Nucleus accumbens (tissue), 56 donors: ENCODE results near the gene YBEY.
A peak's percentile ranks its signal among the peaks of the same experiment; 100 is the strongest.

Experiments
- DNase-seq, 56 donors: peaks; one replicate each; lab custom pipeline; 2025; lab: John Stamatoyannopoulos, UW

Gene YBEY

DNA sequence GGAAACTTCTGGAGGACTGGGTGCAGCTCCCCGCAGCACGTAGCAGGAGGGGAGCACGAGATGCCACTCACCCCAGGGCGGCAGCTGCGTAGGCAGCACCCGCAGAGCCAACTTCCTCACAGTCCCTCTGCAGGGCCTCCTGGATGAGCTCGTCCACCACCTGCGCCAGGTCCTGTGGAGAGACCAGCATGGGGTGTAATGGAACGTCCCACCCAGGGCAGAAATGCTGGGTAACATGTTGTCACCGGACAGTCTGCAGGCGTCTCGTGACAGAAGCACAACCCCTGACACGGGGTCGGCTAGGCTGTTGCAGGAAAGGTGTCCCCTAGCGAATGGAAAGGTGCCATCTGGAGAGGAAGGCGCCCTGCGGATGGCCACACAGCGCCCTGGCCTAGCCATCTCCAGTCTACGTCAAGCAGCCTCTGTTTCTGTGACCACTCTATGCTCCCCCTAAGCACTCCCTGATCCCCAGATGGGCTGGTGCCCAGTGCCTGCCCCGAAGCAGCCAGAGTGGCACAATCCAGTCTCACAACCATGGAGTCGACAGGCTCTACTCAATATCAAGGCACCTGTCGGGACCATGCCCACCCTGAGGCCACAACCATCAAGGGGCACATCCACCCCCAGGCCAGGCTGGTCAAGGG, 22.0 kb upstream of the YBEY start:
- no peak for DNase-seq

DNA sequence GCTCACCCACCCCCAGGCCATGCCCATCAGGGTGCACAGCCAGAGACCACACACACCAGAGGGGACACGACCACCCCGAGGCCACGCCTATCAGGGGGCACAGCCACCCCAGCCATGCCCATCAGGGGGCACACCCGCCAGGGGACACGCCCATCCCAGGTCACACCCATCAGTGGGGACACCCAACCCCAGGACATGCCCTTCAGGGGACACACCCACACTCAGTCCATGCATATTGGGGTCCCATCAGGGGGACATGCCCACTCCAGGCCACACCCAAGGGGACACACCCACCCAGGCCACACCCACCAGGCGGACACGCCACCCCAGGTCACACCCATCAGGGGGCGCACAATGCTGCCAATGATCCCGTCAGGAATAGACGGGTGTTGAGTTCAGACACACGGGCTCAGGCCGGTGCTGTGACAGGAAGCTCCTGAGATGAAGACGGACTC, 21.4 kb upstream of the YBEY start:
- no peak for DNase-seq

DNA sequence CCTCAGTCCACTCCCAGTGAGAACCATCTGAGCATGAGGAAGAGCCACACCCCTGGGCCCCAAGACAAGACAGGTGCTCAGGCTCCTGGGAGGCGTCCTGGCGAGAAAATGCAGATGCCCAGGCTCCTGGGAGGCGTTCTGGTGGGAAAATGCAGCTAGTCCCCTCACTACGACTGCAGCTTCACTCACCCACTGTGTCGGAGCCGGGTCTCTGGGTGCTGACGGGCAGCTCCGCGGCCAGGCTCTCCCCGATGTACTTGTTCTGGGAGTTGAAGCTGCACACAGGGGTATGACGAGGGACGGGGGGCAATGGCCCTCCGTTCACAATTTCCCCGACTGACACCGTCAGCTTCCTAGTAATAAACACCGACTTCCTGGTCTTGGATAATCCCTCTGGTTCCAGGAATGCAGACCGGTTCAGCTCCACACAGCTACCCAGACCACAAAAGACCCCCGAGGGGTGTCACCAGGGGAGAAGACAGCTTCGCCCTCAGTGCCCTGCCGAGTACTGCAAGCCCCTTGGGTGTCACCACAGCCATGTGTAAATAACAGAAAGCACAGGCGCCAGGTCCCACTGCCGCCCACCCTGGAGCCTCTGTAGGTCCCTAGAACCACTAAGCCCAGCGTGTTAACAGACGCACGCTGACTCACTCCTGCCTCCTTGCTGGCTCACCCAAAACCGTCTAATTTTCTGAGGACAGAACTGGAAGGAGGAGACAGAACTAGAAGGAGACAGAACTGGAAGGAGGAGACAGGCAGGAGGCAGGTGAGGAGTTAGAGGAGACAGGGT, 20.2 kb upstream of the YBEY start:
- DNase-seq: no peak

DNA sequence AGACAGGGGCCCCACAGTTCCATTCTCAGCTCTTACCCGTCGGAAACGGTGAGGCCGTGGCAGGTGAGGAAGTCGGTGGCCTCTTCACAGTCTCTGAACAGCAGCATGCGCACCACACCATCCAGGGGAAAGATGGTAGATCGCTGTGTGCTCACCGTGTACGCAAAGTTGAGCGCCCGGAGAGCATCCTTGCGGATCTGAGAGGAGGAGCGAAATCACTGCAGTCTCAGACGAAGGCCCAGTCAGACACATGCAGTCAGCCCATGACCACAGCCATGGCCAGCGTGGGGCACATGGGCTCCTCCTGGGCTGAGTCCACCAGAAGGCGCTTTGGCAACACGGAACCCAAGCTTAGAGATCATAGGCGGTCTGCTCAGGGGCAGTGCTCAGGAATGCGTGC, 19.2 kb upstream of the YBEY start:
- DNase-seq: no peak

DNA sequence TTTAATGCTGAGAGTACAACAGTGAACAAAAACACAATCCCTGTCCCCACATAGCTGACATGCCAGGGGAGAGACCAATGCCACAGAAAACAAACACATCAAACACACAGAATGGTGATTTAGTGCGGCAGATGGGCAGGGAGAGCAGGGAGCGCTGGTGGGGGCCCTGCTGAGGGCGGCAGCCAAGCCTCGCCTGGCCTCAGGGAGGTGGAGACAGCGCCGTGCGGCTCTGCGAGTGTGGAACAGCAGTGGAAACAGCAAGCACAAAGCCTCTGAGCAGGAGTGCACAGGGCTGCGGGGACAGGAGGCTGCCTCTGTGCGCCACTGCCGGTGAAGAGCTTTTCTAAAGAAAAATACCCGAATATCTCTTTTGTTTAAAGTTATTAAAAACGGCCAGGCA, 17.8 kb upstream of the YBEY start:
- no peak for DNase-seq

DNA sequence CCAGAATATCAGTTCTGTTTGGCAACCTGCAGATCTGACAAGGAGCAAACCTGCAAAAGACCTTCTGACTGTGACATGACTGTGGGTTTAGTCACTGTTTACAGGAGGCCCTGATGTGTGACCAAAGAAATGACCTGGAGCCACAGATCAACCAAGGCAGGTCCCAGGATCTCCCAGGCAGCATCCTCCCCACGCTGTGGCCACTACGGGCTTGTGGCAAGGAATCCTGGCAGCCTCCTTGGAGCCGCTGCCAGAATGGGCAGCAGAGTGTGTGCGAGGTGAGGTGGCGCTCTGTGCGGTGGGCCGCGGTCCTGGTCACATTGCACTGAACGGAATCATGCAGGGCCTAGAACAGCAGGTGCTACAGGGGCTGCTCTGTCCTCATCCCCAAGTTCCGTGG, 16.7 kb upstream of the YBEY start:
- DNase-seq: no peak

DNA sequence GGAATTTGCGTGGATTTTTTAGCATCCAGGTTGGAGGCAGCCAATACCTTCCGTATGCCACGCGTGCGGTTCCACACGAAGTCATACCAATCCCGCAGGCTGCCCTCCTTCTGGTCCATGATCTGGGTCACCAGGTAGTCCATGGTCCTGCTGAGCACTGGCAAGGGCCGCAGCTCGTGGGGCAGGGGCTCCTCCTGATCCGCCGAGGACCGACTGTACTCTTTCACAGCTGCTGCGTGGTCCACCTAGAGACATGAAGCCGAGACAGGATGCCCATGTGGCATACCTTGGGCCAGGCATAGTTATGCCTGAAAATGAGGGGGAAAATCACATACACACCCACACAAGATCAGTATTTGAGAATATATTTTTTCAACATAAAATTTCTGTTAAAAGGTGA, 12.8 kb upstream of the YBEY start:
- DNase-seq: no peak

DNA sequence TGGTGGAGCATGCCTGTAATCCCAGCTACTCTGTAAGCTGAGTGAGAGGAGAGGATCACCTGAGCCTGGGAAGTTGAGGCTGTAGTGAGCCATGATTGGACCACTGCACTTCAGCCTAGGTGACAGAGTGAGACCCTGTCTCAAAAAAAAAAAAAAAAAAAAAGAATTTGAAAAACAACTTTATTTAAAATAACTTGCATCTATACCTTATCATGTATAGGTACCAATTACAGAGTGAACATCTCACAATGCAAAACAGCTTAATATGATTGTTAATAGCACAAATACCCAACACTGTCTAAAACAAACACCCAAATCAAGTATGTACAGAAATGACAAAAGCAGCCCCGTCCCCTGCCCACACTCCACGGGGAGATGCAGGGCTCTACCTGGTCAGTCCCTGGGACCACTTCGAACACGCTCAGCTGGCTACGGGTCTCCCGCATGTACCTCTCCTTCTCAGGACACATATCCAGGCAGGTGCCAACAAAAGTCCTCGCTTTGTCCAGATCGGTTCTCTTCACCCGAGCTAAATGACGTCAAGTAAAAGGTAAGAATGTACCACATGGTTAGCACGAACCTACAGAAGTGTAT, 11.2 kb upstream of the YBEY start:
- no peak for DNase-seq

DNA sequence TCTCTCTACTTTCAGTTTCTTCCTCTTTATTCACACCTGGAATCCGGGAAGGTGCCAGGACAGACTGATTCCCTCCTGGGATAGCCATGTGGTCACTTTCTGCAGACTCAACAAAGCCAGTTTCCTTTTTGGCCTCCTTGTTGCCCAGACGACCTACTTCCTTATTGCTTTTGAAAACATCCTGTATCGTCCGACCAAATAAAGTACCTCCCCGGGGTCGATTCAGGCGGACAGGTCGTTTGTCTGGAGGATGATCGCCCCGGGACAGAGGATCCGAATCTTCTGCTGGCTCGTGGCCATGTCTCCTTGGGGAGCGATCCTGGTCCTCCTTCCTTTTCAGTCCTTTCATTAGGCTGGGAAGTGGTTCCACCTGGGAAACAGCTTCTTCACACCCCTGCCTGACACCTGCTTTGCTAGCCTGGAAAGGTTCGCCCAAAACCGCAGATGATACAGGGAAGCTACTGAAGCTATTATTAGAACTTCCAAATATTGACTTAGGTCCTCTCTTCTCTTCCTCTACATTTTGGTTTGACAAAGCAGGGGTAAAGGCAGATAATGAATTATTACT, 2.0 kb upstream of the YBEY start:
- no peak for DNase-seq

DNA sequence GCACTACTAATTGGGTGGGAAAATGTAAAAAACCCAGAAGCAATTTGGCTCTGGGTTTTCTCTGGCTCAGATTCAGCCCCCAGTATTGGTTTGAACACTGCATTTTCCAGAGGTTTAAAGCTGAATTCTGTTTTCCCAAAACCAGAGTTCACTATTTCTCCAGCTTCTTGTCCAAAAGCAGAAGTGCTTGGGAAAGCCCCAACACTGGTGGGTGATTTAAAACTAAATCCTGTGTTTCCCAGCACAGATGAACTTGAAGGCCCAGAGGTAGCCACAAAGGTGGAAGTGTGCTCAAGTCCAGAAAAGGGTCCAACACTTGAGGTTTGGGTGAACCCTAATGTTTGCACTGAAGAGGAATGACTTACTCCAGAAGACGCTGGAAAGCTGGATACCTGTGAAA, 1.4 kb upstream of the YBEY start:
- no peak for DNase-seq

DNA sequence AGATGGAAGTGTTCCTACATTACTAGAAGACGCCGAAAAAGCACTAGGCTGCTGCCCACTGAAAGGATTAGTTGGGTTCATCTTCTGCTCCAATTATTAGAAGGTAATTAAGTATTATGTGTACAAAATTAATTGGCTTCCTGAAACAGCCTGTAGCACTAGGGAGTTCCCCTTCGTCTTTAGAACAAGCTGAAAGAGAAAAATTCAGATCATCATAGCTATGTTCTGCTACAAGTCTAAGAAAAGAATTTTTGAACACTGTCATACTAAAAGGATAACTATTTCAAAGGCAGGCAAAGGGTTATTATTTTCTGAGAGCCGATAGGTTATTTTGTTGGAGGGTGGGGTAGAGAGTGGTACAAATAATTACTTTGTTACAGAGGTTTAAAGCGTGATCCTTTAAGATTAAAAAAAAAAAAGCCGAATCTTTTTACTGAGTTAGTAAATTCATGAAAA, 908 bp upstream of the YBEY start, which contains the start of gene MCM3AP:
MCM3AP (minus strand) TSS at position 406 of the 456 bp plus-strand sequence; CDS start at position 81, 325 bp downstream.
- DNase-seq: no peak

DNA sequence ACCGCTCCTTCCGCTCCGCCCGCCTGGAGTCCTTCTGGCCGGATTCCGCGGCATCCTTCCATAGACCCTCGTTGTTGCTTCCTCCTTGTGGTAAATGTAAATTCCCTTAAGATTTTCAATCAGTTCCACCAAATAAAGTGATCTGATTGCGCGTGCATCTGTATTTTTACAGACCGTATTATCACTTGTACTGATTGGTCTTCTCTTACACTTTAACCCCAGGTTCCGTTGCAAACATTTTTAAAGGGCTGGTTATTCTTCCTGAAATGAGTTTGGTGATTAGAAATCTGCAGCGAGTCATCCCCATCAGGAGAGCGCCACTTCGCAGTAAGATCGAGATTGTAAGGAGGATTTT, 483 bp downstream of the YBEY start:
- DNase-seq: no peak

DNA sequence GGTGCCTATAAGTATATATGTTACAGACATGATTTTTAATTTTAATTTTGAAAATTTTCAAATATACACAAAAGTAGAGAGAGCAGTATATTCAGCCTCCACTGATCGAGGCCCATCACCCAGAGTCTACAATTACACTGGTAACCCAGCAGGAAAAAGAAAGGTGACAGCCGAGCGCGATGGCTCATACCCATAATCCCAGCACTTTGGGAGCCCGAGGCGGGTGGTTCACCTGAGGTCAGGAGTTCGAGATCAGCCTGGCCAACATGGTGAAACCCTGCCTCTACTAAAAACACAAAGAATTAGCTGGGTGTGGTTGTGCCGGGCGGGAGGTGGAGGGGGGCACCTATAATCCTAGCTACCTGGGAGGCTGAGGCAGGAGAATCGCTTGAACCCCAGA, 1.4 kb downstream of the YBEY start:
- no peak for DNase-seq

DNA sequence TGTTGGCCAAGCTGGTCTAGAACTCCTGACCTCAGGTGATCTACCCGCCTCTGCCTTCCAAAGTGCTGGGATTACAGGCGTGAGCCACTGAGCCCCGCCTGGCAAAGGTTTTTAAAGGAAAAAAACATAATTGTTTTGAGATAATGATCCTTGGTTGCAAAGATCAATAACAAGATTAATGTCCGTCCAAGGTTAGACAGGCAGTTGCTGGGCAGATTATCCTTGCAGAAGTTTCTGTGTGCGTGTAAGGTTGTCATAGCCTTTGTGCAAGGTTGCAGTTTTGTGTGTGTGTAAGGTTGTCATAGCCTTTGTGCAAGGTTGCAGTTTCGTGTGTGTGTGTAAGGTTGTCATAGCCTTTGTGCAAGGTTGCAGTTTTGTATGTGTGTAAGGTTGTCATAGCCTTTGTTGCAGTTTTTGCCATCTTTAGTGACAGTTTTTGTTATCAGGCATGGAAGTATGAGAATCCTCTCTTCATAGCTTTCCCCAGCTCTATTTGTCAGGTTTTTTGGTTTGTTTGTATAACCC, 3.6 kb downstream of the YBEY start:
- no peak for DNase-seq

DNA sequence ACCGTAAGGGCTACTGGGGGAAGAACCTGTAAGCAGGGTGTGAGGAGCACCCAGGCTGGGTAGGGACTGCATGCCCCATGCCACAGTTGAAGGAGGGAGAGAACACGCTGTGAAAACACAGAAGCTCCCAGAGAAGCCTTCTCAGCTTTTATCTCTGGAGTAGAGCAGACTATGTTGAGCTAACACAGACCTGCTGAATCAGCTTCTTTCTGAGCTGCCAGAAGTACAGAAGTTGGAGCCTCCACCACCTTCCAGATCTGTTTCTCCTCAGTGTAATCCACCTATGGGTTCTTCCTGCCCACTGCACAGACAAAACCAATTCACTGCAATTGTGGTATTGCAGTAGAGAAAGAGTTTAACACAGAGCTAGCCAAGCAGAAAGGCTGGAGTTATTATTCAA, 5.4 kb downstream of the YBEY start:
- no peak for DNase-seq

DNA sequence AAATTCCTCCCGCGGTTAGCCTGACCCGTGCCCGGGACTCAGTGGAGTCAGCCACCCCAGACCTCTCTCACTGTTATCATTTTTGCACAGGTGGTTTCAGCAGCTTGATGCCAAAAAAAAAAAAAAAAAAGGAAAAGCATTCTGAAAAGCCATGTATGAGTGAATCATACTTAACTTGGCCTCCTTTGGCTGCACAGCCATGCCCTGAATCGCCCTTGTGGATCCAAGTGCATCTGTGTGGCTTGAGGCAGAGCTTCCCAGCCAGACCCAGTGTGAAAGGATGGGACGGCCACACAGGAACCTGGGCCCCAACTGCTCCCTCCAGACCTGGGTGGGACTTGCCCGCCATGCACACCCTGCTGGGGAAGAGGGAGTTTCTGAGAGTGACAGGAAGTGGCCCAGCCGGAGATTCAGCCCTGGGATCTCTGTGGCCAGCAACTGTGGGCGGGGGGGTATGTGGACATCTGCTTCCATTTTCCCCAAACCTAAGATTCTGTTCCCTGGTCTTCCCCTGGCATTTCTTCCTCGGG, 8.6 kb downstream of the YBEY start:
- no peak for DNase-seq

DNA sequence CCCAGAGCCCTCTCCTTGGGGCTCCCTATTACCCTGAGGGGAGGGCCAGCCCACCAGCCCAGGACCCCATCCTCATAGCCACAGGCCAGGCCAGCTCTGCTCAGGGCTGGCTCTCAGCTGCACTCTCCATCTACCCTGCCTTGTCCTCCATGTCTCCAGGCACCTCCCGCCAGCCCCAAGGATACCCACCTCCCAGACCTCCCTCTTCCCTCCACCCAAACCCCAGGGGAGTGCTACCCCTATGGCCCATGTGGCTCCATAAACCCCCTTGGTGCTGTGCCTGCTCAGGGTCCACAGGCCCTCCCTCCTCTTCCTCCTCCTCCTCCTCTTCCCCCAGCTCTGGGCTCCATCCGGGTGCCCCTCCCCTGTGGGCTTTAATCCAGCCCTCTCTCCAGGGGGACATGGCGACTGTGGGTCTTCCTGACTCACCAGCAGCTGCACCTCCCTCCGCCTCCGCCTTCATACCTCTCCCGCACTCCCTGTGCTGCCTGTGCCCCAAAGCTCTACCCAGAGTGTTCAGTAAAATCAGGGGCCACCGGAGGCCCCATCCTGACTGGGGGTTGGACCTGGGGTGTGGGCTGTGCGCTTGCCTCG, 9.1 kb downstream of the YBEY start:
- DNase-seq: peak in 1 of 56 donors; percentile 20

DNA sequence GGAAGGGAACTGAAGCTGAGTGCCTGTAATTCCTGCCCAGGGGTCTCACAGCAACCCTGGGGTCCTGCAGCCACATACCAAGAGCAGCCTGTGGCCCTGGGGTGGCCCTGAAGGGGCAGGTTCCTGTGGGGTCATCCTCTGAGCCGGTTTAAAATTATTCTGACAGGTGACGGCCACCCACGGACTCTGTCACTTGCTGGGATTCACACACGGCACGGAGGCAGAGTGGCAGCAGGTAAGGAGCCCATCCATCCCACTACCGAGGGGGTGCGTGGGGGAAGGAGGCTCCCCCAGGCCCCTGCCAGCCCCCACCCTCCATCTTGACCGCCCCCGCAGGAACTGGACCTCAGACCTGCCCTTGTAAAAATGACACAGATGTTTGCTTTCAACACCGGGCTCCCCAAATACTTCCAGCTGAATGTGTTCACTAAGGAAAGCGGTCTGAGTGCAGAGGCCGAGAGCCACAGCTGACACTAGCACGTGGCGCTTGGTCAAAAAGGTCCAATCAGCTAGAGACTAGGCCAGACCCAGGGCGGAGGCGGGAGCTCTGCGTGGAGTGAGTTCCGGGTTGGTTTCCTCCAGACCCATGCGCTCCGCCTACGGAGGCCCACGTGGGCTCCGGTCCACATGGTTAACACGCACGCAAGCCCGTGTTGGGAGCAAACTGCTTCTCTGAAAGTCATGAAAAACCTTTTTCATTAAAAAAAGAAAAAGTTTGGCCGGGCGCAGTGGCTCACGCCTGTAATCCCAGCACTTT, 10.0 kb downstream of the YBEY start:
- peak in 7 of 56 donors; percentile 15 to 43 (median 32) for DNase-seq
